IPS-15b (cell line): ENCODE data around the gene TRAT1.

ENCODE experiments used
- H3K27me3 ChIP-seq: one replicate; pipeline ENCODE4 v1.6.1; 2013; ENCODE audit warnings: low read length; ENCODE audit not compliant: control insufficient read depth, insufficient read depth
- H3K36me3 ChIP-seq: one replicate; pipeline ENCODE4 v1.6.1; 2013; ENCODE audit warnings: low read length; ENCODE audit not compliant: control insufficient read depth, insufficient read depth
- H3K4me1 ChIP-seq: one replicate; pipeline ENCODE4 v1.6.1; 2013; ENCODE audit warnings: mild to moderate bottlenecking, low read length; ENCODE audit not compliant: control insufficient read depth, insufficient read depth
- H3K4me3 ChIP-seq: one replicate; pipeline ENCODE4 v1.5.1; 2013; ENCODE audit warnings: low read depth, low read length
- H3K9ac ChIP-seq: one replicate; pipeline ENCODE4 v1.6.1; 2013; ENCODE audit warnings: low read depth, mild to moderate bottlenecking, low read length
- H3K9me3 ChIP-seq: one replicate; pipeline ENCODE4 v1.6.1; 2013; ENCODE audit warnings: mild to moderate bottlenecking, low read length; ENCODE audit not compliant: control insufficient read depth, insufficient read depth

The TRAT1 gene

DNA sequence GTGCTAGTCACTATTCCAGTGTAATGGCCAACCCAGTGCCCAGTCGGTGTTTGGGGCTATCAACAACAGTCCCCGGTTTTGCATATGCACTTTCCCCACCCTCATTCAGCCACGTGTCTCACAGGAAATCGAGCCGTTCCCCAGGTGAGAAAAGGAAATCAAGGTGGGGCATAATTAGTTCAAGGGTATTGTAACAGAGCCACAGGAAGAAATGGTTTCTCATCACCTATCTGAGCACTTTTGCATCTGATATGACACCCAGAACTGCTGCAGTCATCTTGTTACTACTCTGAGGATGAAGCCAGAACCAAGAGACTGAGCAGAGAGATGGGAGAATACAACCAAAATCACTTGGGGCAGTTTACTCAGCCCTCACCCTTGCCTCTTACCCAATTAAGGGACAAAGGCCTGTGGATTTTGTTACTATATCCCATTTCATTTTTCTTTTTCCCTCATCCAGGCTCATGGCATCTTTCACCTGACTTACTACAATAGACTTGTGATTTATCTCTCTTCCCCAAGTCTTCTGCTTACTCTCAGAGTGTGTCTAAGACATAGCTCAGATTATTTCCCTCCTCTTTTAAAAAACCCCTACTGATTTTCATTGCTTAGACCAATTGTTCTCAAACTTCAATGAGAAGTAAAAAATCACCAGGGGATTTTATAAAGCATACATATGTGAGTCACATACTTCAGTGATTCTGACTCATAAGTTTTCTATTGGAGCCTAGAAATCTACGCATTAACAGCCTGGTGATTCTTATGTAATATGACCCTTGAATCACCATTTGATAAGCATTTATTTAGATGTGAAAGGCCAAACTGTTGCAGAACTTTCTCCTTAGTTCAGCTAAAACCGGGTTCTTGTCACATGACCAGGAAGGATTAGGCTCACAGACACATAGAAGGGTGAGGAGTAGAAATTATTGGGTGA is 40.5 kb downstream of the TRAT1 start:
- no peaks in the 10 kb centered on the region for H3K36me3 ChIP-seq
- no peak overlapping the region for H3K4me3 ChIP-seq
- H3K4me1 ChIP-seq, result peaks cover 16% of the 10 kb centered on the region
- no peaks in the 10 kb centered on the region for H3K27me3 ChIP-seq
- H3K9me3 ChIP-seq, result no peaks in the 10 kb centered on the region
- no peak overlapping the region for H3K9ac ChIP-seq

DNA sequence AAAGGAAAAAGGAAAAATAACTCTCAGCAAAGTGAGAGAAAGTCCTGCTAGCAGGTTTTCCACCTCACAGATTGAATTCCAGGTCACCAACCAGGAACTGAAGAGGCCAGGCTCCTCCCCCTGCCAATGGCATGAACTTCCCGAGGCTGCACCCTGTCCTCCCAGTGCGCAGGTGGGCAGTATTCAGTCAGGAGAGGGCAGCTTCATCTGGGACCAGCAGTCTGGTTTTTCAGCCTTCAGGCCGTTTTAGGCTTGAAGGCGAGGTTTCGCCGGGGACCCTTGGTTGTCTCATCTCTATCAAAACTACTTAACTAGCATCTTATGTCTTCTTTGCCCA is 41.2 kb downstream of the TRAT1 start:
- H3K4me3 ChIP-seq, result no peak overlapping the region
- H3K36me3 ChIP-seq, result no peaks in the 10 kb centered on the region
- no peaks in the 10 kb centered on the region for H3K27me3 ChIP-seq
- H3K4me1 ChIP-seq, result peaks cover 16% of the 10 kb centered on the region
- no peak overlapping the region for H3K9ac ChIP-seq
- H3K9me3 ChIP-seq, result no peaks in the 10 kb centered on the region

DNA sequence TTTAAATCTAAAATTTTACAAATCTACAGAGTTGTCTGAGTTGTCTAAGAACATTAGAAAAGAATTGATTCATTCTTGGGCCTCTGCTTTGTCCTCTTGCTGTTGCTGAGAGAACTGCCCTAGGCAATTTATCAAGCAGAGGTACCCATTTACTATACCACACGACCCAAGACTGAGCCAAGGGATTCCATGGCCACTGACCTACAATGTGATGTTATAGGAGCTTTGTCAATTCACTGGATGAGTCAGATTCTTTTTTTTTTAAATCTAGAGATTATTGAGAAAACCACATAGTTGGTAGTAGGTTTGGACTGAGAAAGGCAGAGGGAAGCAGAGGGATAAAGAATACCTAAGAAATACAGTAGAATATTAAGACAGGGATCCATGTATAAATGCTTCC is 55.3 kb downstream of the TRAT1 start:
- Histone ChIP-seq H3K4me3 (no peak overlapping the region), H3K9me3 (no peaks in the 10 kb centered on the region), H3K27me3 (no peaks in the 10 kb centered on the region), H3K4me1 (no peaks in the 10 kb centered on the region), H3K9ac (no peak overlapping the region), H3K36me3 (no peaks in the 10 kb centered on the region)

DNA sequence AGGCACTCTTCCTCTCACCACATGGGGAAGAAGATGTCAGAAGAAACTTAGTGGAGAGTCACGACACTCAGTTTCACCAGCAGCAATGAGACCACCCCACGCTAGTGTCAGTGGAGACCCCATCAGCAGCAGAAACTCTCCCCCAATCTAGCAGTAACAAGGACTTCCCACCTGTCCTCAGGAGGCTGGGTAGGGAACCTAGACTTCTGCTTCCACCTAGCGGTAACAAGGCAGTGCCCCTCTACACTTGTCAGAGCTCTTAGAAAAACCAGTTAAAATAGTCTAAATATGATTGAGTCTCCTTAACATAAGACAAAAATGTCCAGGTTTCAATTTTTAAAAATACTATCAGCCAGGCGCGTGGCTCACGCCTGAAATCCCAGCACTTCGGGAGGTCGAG is 57.3 kb downstream of the TRAT1 start:
- H3K9ac ChIP-seq, result no peak overlapping the region
- H3K4me3 ChIP-seq, result no peak overlapping the region
- no peaks in the 10 kb centered on the region for H3K36me3 ChIP-seq
- no peaks in the 10 kb centered on the region for H3K27me3 ChIP-seq
- no peaks in the 10 kb centered on the region for H3K4me1 ChIP-seq
- no peaks in the 10 kb centered on the region for H3K9me3 ChIP-seq

DNA sequence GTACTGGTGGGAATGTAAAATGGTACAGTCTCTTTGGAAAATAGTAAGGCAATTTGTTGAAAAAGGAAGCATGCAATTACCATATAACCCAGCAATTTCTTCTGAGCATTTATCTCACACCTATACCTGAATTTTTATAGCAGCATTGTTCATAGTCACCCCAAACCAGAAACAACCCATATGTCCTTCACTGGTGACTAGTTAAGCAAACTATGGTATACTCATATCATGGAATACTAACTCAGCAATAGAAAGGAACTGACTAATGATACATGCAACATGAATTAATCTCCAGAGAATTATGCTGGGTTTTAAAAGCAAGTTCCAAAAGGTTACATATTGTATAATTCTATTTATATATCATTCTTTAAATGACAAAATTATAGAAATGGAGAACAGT is 60.2 kb downstream of the TRAT1 start:
- Histone ChIP-seq H3K36me3 (no peaks in the 10 kb centered on the region), H3K4me3 (no peak overlapping the region), H3K9me3 (no peaks in the 10 kb centered on the region), H3K27me3 (no peaks in the 10 kb centered on the region), H3K4me1 (peaks cover 4% of the 10 kb centered on the region), H3K9ac (no peak overlapping the region)

DNA sequence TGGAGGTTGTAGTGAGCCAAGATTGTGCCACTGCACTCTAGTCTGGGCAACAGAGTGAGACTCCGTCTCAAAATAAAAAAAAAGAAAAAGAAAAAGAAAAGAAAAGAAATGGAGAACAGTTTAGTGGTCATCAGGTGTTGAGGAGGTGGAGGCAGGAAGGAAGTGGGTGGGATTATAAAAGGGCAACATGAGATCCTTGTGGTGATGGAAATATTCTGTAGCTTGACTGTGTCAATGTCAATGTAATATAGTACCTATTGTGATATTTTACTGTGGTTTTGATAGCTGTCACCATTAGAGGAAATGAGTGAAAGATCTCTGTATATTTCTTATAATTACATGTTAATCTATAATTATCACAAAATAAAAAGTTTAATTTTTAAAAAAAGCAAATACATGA is 60.8 kb downstream of the TRAT1 start:
- Histone ChIP-seq H3K27me3 (no peaks in the 10 kb centered on the region), H3K4me3 (no peak overlapping the region)

DNA sequence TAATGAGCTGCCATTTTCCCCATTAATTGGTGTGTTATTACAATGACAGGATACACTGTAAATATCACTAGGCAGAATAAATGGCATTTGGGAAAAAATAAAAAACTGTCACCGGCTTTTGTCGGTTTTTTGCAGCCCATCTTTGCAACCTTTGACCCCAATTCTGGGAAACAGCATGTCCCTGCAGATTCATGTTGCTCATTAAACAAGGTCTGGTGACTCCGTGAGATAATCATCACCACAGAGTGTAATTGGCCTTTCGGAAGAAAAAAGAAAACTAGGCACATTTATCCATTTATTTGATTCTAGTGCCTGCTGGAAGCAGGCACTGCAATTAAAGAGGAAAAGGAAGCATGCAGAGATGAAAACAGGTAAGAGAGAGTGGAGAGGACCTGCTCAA is 64.5 kb downstream of the TRAT1 start:
- Histone ChIP-seq H3K9me3 (no peaks in the 10 kb centered on the region), H3K4me3 (no peak overlapping the region), H3K4me1 (peaks cover 6% of the 10 kb centered on the region), H3K9ac (no peak overlapping the region), H3K27me3 (no peaks in the 10 kb centered on the region), H3K36me3 (no peaks in the 10 kb centered on the region)

More for the DNA sequence above, 60.8 kb downstream of the TRAT1 start:
- Histone ChIP-seq H3K9me3 (no peaks in the 10 kb centered on the region), H3K9ac (no peak overlapping the region), H3K4me1 (peaks cover 6% of the 10 kb centered on the region), H3K36me3 (no peaks in the 10 kb centered on the region)

DNA sequence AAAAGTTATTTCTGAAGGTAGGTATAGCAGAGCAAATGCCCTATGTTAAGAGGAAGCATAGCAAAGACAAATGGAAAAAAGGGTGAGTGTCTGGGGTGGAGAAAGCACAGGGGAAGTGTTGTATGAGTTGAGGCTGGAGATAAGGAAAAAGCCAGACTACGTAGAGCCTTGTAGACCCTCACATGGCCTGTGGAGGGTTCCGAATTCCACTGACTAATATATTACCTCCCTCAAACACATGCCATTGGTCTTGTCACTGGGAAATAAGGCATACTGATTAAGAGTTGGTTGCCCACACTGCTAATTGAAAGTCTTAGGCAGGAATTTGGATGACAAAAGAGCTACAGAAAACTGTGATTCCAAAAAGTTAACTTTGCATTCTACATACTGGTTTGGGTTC is 65.2 kb downstream of the TRAT1 start:
- no peaks in the 10 kb centered on the region for H3K9me3 ChIP-seq
- H3K4me1 ChIP-seq, result peaks cover 6% of the 10 kb centered on the region
- no peak overlapping the region for H3K9ac ChIP-seq
- no peak overlapping the region for H3K4me3 ChIP-seq
- H3K27me3 ChIP-seq, result no peaks in the 10 kb centered on the region
- H3K36me3 ChIP-seq, result no peaks in the 10 kb centered on the region

DNA sequence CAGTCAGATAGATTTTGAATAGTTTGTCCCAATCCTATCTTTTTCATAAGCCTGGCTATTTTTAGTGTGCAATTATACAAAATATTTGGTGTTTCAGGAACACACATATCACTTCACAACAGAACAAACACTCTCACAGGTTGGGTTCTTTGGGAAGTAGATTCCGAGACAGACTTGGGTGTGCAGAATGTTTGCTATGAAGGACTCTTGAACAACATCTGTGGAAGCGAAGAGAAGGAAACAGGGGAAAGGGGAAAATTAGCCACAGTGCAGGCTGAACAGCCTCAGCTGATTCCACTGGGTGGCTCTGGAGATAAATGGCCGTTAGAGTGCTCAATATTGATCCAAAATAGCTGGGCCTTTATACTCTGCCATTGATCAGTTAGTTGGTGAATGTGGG is 69.2 kb downstream of the TRAT1 start:
- no peaks in the 10 kb centered on the region for H3K9me3 ChIP-seq
- H3K36me3 ChIP-seq, result no peaks in the 10 kb centered on the region
- no peaks in the 10 kb centered on the region for H3K27me3 ChIP-seq
- H3K9ac ChIP-seq, result no peak overlapping the region
- H3K4me1 ChIP-seq, result peaks cover 6% of the 10 kb centered on the region
- H3K4me3 ChIP-seq, result no peak overlapping the region

DNA sequence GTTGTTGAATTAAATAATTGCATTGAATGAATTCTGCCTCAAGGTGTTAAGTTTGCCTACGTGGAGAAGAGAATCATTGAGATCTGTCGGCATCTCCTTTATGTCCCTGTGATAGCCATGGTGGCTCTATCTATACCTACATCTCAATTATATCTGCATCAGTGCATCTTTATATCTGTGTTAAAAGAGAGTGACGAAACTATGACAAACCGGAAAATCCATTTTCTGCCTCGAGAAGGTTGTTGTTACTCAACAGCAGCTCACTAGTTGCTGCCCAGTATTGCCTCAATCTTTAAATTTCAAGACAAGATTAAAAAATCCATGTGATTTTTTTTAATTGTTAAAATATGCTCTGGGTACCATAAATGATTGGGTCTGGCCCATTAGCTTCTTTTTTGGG is 72.4 kb downstream of the TRAT1 start:
- H3K9me3 ChIP-seq, result no peaks in the 10 kb centered on the region
- H3K4me1 ChIP-seq, result no peaks in the 10 kb centered on the region
- no peaks in the 10 kb centered on the region for H3K36me3 ChIP-seq
- no peak overlapping the region for H3K4me3 ChIP-seq
- H3K27me3 ChIP-seq, result no peaks in the 10 kb centered on the region
- H3K9ac ChIP-seq, result no peak overlapping the region

DNA sequence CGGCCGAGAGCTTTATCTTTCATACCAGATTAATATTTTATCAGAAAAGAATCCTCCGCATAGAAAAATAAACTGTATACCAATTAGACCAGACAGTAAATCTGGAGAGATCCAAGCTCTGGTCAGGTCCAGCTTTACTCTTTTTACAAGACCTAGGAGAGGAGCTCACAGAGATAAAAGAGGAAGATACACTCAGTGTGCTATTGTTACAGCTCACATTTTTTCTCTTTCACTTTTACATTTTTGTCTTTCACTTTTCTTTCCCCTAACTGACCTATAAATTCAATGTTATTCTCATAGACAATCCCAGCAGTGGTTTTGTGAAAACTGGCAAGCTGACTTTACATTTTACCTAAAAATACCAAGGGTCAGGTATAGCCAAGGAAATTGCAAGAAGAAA is 75.3 kb downstream of the TRAT1 start:
- no peaks in the 10 kb centered on the region for H3K27me3 ChIP-seq
- H3K9me3 ChIP-seq, result no peaks in the 10 kb centered on the region
- H3K36me3 ChIP-seq, result no peaks in the 10 kb centered on the region
- H3K4me3 ChIP-seq, result no peak overlapping the region
- H3K4me1 ChIP-seq, result no peaks in the 10 kb centered on the region
- H3K9ac ChIP-seq, result no peak overlapping the region

DNA sequence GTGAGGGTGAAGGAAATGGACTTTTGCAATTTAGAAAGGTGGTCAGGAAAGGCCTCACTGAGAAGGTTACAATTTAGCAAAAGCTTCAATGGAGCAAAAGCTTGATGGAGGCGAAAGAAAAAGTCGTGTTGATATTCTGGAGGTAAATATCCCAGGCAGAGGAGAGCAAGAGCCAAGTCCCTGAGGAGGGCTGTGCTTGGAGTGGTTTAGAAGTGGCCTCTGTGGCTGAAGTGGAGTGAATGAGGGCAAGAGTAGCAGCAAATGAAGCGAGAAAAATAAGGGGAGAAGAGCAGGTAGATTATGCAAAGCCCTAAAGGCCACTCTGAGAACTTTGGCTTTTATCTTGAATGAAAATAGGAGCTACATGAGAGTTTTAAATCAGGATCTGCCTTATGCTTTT is 76.9 kb downstream of the TRAT1 start:
- no peaks in the 10 kb centered on the region for H3K4me1 ChIP-seq
- H3K9ac ChIP-seq, result no peak overlapping the region
- no peaks in the 10 kb centered on the region for H3K27me3 ChIP-seq
- no peaks in the 10 kb centered on the region for H3K9me3 ChIP-seq
- H3K36me3 ChIP-seq, result no peaks in the 10 kb centered on the region
- no peak overlapping the region for H3K4me3 ChIP-seq
